Activated T-cell treated with anti-CD3 and anti-CD28 coated beads, Interleukin-2, amount 50 U/mL, for 24 hours (primary cell): ENCODE measurements around the gene PARD3B.
A peak's percentile ranks its signal among the peaks of the same experiment; 100 is the strongest.

ENCODE experiments used
- DNase-seq: peaks from one replicate; pipeline ENCODE4 v3.0.0-alpha.2; 2020
- H3K27ac Mint-ChIP-seq: 2 replicates; pipeline ENCODE4 v1.8.0; 2020; ENCODE audit warnings: mild to moderate bottlenecking, mixed read lengths
- H3K27me3 Mint-ChIP-seq: 2 replicates; pipeline ENCODE4 v1.8.0; 2020; ENCODE audit warnings: mixed read lengths
- H3K36me3 Mint-ChIP-seq: 2 replicates; pipeline ENCODE4 v1.8.0; 2020; ENCODE audit warnings: low read depth, mixed read lengths
- H3K4me1 Mint-ChIP-seq: 2 replicates; pipeline ENCODE4 v1.8.0; 2020; ENCODE audit warnings: low read depth, mixed read lengths
- H3K4me3 Mint-ChIP-seq: 2 replicates; pipeline ENCODE4 v1.8.0; 2020; ENCODE audit warnings: mild to moderate bottlenecking, moderate library complexity, mixed read lengths
- H3K9me3 Mint-ChIP-seq: 2 replicates; pipeline ENCODE4 v1.8.0; 2020; ENCODE audit warnings: mixed read lengths

The PARD3B gene

GRCh38 chr2:204877691-204878090, 332.4 kb downstream of the PARD3B start:
- Mint-ChIP-seq H3K27ac (no peak overlapping the region), H3K4me3 (no peak overlapping the region)

GRCh38 chr2:204880928-204881327, 335.7 kb downstream of the PARD3B start:
- H3K27me3 Mint-ChIP-seq, result no peaks in the 10 kb centered on the region
- peaks cover 32% of the 10 kb centered on the region for H3K4me1 Mint-ChIP-seq
- H3K27ac Mint-ChIP-seq, result no peak overlapping the region
- no peak overlapping the region for H3K4me3 Mint-ChIP-seq
- H3K9me3 Mint-ChIP-seq, result peaks cover 5% of the 10 kb centered on the region
- H3K36me3 Mint-ChIP-seq, result no peaks in the 10 kb centered on the region
- DNase-seq, result no peak

More at GRCh38 chr2:204877691-204878090, 332.4 kb downstream of the PARD3B start:
- H3K4me1 Mint-ChIP-seq, result peaks cover 48% of the 10 kb centered on the region
- H3K27me3 Mint-ChIP-seq, result no peaks in the 10 kb centered on the region
- H3K36me3 Mint-ChIP-seq, result no peaks in the 10 kb centered on the region
- H3K9me3 Mint-ChIP-seq, result no peaks in the 10 kb centered on the region
- DNase-seq, result no peak

GRCh38 chr2:204881655-204882054, 336.4 kb downstream of the PARD3B start:
- DNase-seq, result no peak
- H3K4me3 Mint-ChIP-seq, result no peak overlapping the region
- peaks cover 32% of the 10 kb centered on the region for H3K4me1 Mint-ChIP-seq
- H3K36me3 Mint-ChIP-seq, result no peaks in the 10 kb centered on the region
- peaks cover 5% of the 10 kb centered on the region for H3K9me3 Mint-ChIP-seq
- H3K27me3 Mint-ChIP-seq, result no peaks in the 10 kb centered on the region
- peak overlapping the region; percentile 13 for H3K27ac Mint-ChIP-seq

GRCh38 chr2:204885747-204886146, 340.5 kb downstream of the PARD3B start:
- Mint-ChIP-seq H3K4me3 (no peak overlapping the region), H3K4me1 (peaks cover 20% of the 10 kb centered on the region), H3K27ac (no peak overlapping the region), H3K9me3 (peaks cover 10% of the 10 kb centered on the region), H3K27me3 (no peaks in the 10 kb centered on the region), H3K36me3 (no peaks in the 10 kb centered on the region)
- no peak for DNase-seq

- H3K27ac Mint-ChIP-seq, result no peak overlapping the region
- no peaks in the 10 kb centered on the region for H3K27me3 Mint-ChIP-seq
- no peak overlapping the region for H3K4me3 Mint-ChIP-seq
- H3K9me3 Mint-ChIP-seq, result peaks cover 10% of the 10 kb centered on the region
- H3K4me1 Mint-ChIP-seq, result peaks cover 10% of the 10 kb centered on the region
- no peak for DNase-seq
- no peaks in the 10 kb centered on the region for H3K36me3 Mint-ChIP-seq
Measured at GRCh38 chr2:204886713-204887112, 341.4 kb downstream of the PARD3B start.

DNA sequence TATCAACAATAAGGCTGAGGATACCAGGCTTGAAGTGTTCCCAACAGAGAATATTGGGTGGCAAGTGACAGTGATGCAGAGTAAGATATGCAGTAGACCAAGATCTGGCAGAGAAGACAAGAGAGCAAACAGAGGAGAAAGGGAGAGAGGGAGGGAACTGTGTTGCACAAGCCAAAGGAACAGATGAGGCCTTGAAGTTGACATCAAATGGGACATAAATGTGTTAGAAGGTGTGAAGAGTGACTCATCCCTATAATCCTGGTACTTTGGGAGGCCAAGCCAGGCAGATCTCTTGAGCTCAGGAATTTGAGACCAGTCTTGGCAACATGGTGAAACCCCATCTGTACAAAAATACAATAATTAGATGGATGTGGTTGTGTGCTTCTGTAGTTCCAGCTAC, 342.9 kb downstream of the PARD3B start:
- Mint-ChIP-seq H3K9me3 (peaks cover 10% of the 10 kb centered on the region), H3K27me3 (no peaks in the 10 kb centered on the region), H3K4me3 (no peak overlapping the region), H3K27ac (no peak overlapping the region), H3K36me3 (no peaks in the 10 kb centered on the region), H3K4me1 (peaks cover 3% of the 10 kb centered on the region)
- no peak for DNase-seq

- Mint-ChIP-seq H3K4me1 (peaks cover 5% of the 10 kb centered on the region), H3K9me3 (peaks cover 5% of the 10 kb centered on the region), H3K27ac (no peak overlapping the region), H3K4me3 (no peak overlapping the region), H3K27me3 (no peaks in the 10 kb centered on the region), H3K36me3 (no peaks in the 10 kb centered on the region)
- DNase-seq, result no peak
Measured at GRCh38 chr2:204890680-204891079, 345.4 kb downstream of the PARD3B start.

DNA sequence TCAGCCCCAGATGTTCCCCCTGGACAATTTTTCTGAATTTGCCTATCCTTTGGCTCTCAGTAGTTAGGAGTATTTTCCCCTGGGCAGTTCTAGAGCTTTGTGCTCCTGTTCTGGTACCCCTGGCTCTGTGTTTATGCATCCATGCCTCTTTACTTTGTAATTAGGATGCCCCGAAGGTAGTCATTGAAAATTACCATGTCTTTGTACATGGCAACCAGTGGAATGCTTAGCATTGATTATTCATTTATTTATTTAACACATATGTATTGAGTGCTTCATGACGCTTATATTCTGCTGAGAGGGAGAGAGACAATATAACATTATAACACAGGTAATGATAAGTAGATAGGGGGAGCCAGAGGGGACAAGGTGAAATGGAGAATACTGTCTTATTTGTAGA, 346.5 kb downstream of the PARD3B start:
- Mint-ChIP-seq H3K9me3 (peaks cover 5% of the 10 kb centered on the region), H3K4me1 (peaks cover 9% of the 10 kb centered on the region), H3K27ac (no peak overlapping the region), H3K4me3 (no peak overlapping the region), H3K27me3 (no peaks in the 10 kb centered on the region), H3K36me3 (no peaks in the 10 kb centered on the region)
- no peak for DNase-seq

- no peaks in the 10 kb centered on the region for H3K27me3 Mint-ChIP-seq
- H3K27ac Mint-ChIP-seq, result no peak overlapping the region
- H3K4me1 Mint-ChIP-seq, result peaks cover 9% of the 10 kb centered on the region
- no peak for DNase-seq
- H3K36me3 Mint-ChIP-seq, result no peaks in the 10 kb centered on the region
- peaks cover 5% of the 10 kb centered on the region for H3K9me3 Mint-ChIP-seq
- no peak overlapping the region for H3K4me3 Mint-ChIP-seq
Measured at GRCh38 chr2:204892506-204893255, 347.4 kb downstream of the PARD3B start.

- peaks cover 14% of the 10 kb centered on the region for H3K9me3 Mint-ChIP-seq
- DNase-seq, result no peak
- peaks cover 18% of the 10 kb centered on the region for H3K4me1 Mint-ChIP-seq
- H3K27ac Mint-ChIP-seq, result no peak overlapping the region
- H3K4me3 Mint-ChIP-seq, result no peak overlapping the region
- H3K27me3 Mint-ChIP-seq, result no peaks in the 10 kb centered on the region
- H3K36me3 Mint-ChIP-seq, result peaks cover 3% of the 10 kb centered on the region
Measured at GRCh38 chr2:204896146-204896545, 350.9 kb downstream of the PARD3B start.

DNA sequence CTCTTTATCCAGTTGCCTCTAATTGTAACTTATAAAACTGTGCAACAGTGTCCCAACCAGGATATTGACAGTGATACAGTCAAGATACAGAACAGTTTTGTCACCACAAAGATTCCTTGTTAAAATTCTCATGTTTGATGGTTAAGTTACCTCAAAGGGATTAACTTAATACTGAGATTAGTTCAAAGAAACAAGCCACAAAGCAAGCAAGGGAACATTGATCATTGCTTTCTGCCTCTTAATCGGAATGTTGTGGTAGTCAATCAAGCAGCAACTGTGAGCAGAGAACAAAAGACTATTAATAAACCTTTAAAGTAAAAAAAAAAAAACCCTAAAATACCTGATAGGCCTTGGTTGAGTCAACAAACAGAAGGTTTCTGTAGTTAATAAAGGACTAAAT, 352.3 kb downstream of the PARD3B start:
- DNase-seq, result no peak

GRCh38 chr2:204898928-204899640, 353.8 kb downstream of the PARD3B start:
- H3K36me3 Mint-ChIP-seq, result peaks cover 3% of the 10 kb centered on the region
- no peak overlapping the region for H3K27ac Mint-ChIP-seq
- no peak for DNase-seq
- no peak overlapping the region for H3K4me3 Mint-ChIP-seq
- H3K27me3 Mint-ChIP-seq, result no peaks in the 10 kb centered on the region
- peaks cover 23% of the 10 kb centered on the region for H3K4me1 Mint-ChIP-seq
- peaks cover 14% of the 10 kb centered on the region for H3K9me3 Mint-ChIP-seq

More for the DNA sequence above, 352.3 kb downstream of the PARD3B start:
- peaks cover 3% of the 10 kb centered on the region for H3K36me3 Mint-ChIP-seq
- no peak overlapping the region for H3K4me3 Mint-ChIP-seq
- H3K4me1 Mint-ChIP-seq, result peaks cover 18% of the 10 kb centered on the region
- H3K9me3 Mint-ChIP-seq, result peaks cover 14% of the 10 kb centered on the region
- no peaks in the 10 kb centered on the region for H3K27me3 Mint-ChIP-seq
- H3K27ac Mint-ChIP-seq, result no peak overlapping the region

DNA sequence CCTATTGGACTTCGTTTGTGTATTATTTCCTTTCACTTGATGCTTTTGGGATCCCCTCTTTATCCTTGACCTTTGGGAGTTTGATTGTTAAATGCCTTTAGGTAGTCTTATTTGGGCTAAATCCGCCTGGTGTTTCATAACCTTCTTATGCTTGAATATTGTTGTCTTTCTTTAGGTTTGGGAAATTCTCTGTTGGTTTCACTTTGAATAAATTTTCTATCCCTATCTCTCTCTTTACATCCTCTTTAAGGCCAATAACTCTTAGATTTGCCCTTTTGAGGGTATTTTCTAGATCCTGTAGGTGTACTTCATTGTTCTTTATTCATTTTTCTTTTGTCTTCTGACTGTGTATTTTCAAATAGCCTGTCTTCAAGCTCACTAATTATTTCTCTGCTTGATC, 354.7 kb downstream of the PARD3B start:
- H3K4me1 Mint-ChIP-seq, result peaks cover 21% of the 10 kb centered on the region
- no peak overlapping the region for H3K4me3 Mint-ChIP-seq
- H3K9me3 Mint-ChIP-seq, result peaks cover 14% of the 10 kb centered on the region
- no peak overlapping the region for H3K27ac Mint-ChIP-seq
- H3K27me3 Mint-ChIP-seq, result no peaks in the 10 kb centered on the region
- peaks cover 3% of the 10 kb centered on the region for H3K36me3 Mint-ChIP-seq
- no peak for DNase-seq

GRCh38 chr2:204900487-204900886, 355.2 kb downstream of the PARD3B start:
- Mint-ChIP-seq H3K36me3 (peaks cover 3% of the 10 kb centered on the region), H3K4me3 (no peak overlapping the region), H3K27ac (no peak overlapping the region), H3K27me3 (no peaks in the 10 kb centered on the region), H3K9me3 (peaks cover 14% of the 10 kb centered on the region), H3K4me1 (peaks cover 21% of the 10 kb centered on the region)
- DNase-seq, result no peak

DNA sequence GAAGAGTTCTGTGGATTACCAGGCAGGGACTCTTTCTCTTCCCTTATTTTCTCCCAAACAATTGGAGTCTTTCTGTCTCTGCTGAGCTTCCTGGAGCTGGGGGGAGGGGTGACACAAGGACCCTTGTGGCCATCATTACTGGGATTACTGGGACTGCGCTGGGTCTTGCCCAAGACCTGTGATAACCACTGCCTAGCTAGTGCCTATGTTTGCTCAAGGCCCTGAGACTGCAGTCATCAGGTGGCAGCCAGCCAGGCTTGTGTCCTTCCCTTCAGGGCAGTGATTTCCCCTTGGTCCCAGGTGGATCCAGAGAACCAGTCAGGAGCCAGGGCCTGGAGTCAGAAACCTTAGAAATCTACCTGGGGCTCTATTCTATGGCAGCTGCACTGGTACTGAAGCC, 355.6 kb downstream of the PARD3B start:
- DNase-seq, result no peak
- H3K4me1 Mint-ChIP-seq, result peaks cover 24% of the 10 kb centered on the region
- no peak overlapping the region for H3K4me3 Mint-ChIP-seq
- H3K36me3 Mint-ChIP-seq, result peaks cover 3% of the 10 kb centered on the region
- H3K27ac Mint-ChIP-seq, result no peak overlapping the region
- no peaks in the 10 kb centered on the region for H3K27me3 Mint-ChIP-seq
- peaks cover 14% of the 10 kb centered on the region for H3K9me3 Mint-ChIP-seq
